Panc1 (cell line): ENCODE results near the gene EXOC8. TPM values are rescaled to one million over a fixed set of nuclear protein-coding genes. Genes with fewer than 3 reads are reported as not detected.
A peak's percentile ranks its signal among the peaks of the same experiment; 100 is the strongest.

Source experiments
- ATAC-seq: fragments of 200-7000 bp; cut with Tn5 transposase; 2 replicates; pipeline ENCODE4 v1.9.1; 2020; ENCODE audit warnings: mild to moderate bottlenecking, moderate library complexity
- BruUV-seq: library from RNA; stranded (reverse); fragments of 400-500 nt; replicated peaks from 2 replicates; lab custom pipeline; 2021; lab: Mats Ljungman, UMichigan
- CTCF ChIA-PET: fragments of 300-600 bp; sonication (Branson Sonifier 250); formaldehyde crosslinking; loops from one replicate; lab custom pipeline; 2022; ENCODE audit warnings: antibody characterized with exemption; lab: Charles Lee
- POLR2A ChIA-PET: fragments of 300-600 bp; sonication (Branson Sonifier 250); formaldehyde crosslinking; loops from one replicate; lab custom pipeline; 2022; ENCODE audit warnings: antibody characterized with exemption; lab: Charles Lee
- DNase-seq: peaks from one replicate; pipeline ENCODE4 v3.0.0-alpha.2; 2010; ENCODE audit warnings: low read depth, low spot score
- H3K27ac ChIP-seq: 2 replicates; pipeline ENCODE4 v1.5.1; 2011; ENCODE audit warnings: mild to moderate bottlenecking, low read length, inconsistent platforms
- H3K27me3 ChIP-seq: fragments of 200-500 bp; sonication (Bioruptor generic); 2 replicates; pipeline ENCODE4 v1.6.0; 2014; ENCODE audit warnings: low read length, inconsistent platforms; ENCODE audit not compliant: control insufficient read depth, insufficient read depth
- H3K36me3 ChIP-seq: fragments of 200-500 bp; sonication (Bioruptor generic); 2 replicates; pipeline ENCODE4 v1.5.1; 2014; ENCODE audit warnings: inconsistent platforms, mild to moderate bottlenecking, low read length, moderate library complexity; ENCODE audit not compliant: control insufficient read depth, insufficient read depth
- H3K4me1 ChIP-seq: 2 replicates; pipeline ENCODE4 v1.5.1; 2011; ENCODE audit warnings: inconsistent platforms, mild to moderate bottlenecking, low read length, moderate library complexity; ENCODE audit not compliant: control insufficient read depth, insufficient read depth
- H3K4me3 ChIP-seq, 2 experiments: 2 replicates each; pipeline ENCODE4 v1.5.1; 2011 to 2012; ENCODE audit warnings: low read depth in 2 of 2, low read length in 2 of 2, mild to moderate bottlenecking in 2 of 2, inconsistent platforms in 1 of 2, moderate library complexity in 1 of 2
- H3K9me3 ChIP-seq: fragments of 200-500 bp; sonication (Bioruptor generic); 2 replicates; pipeline ENCODE4 v1.5.1; 2014; ENCODE audit warnings: low read depth, mild to moderate bottlenecking, inconsistent platforms, low read length, moderate library complexity; ENCODE audit not compliant: control insufficient read depth, insufficient read depth
- CTCF ChIP-seq: fragments of 450-650 bp; IDR thresholded peaks from 2 replicates; pipeline ENCODE4 v1.5.1; 2017; ENCODE audit warnings: mild to moderate bottlenecking
- POLR2AphosphoS5 ChIP-seq: IDR thresholded peaks from 2 replicates; pipeline ENCODE4 v1.6.1; 2012; ENCODE audit warnings: mild to moderate bottlenecking, low read depth, low read length, moderate library complexity
- REST ChIP-seq, 2 experiments: IDR thresholded peaks; 2 replicates each; pipeline ENCODE4 v1.6.1; 2011 to 2012; ENCODE audit warnings: low read depth in 2 of 2, control low read depth in 1 of 2, low read length in 1 of 2, mild to moderate bottlenecking in 1 of 2, moderate library complexity in 1 of 2; ENCODE audit not compliant: insufficient read depth in 1 of 2
- SIN3A ChIP-seq: IDR thresholded peaks from 2 replicates; pipeline ENCODE4 v1.6.1; 2012; ENCODE audit warnings: low read depth, mild to moderate bottlenecking, low read length, moderate library complexity, borderline replicate concordance; ENCODE audit not compliant: insufficient read depth
- TCF7L2 ChIP-seq: IDR thresholded peaks from 2 replicates; pipeline ENCODE4 v1.6.1; 2011; ENCODE audit warnings: mild to moderate bottlenecking, low read depth, low read length, inconsistent platforms
- in situ Hi-C: cut with HindIII; loops from 2 replicates; pipeline ENCODE4 v1.10.0; 2016; ENCODE audit warnings: low sequenced_read_pairs, low pct_unique_long_range_greater_than_20kb
- intact Hi-C: fragments of 100-400 bp; cut with micrococcal nuclease; formaldehyde crosslinking; loops from one replicate; pipeline ENCODE4 v1.10.0; 2022; ENCODE audit not compliant: unreplicated experiment
- total RNA-seq: library from RNA; stranded (reverse); gene quantifications from one replicate; pipeline ENCODE4 v1.2.1, GENCODE V29; 2021; ENCODE audit not compliant: unreplicated experiment

EXOC8 gene
- total RNA-seq, 1 experiment from 2014 or later = 14.0 TPM

GRCh38 chr1:231338270-231339128 lies 847 bp upstream of the EXOC8 start, which contains the start of gene SPRTN:
Gene SPRTN, plus strand, starts transcription at chr1:231338293. Its CDS starts 91 bp downstream, at chr1:231338384.
- in situ Hi-C loops (no loop called here), intact Hi-C loops (loop anchor here (10.0 kb wide), 1 partner anchor 94 kb away; the partner anchor contains the start of gene GNPAT)
- Histone ChIP-seq H3K27ac (peak within 1 kb of the TSS; percentile 97), H3K27me3 (no peaks in the 10 kb centered on the region), H3K9me3 (no peaks in the 10 kb centered on the region), H3K4me3 (peak within 1 kb of the TSS; percentile 65 to 93), H3K36me3 (peaks cover 9% of the 10 kb centered on the region), H3K4me1 (peaks cover 13% of the 10 kb centered on the region)
- TF ChIP-seq SIN3A (no peak), CTCF (no peak), REST (IDR thresholded peaks at IDR 0.05; ENCODE audit: insufficient read depth in 1 of 2, low read depth in 2 of 2, low read length in 1 of 2) (no peak), TCF7L2 (no peak), POLR2AphosphoS5 (no peak)
- no peak for DNase-seq
- ChIA-PET POLR2A (interaction anchor here (0.6 to 0.9 kb wide), 2 partner anchors 207 to 1047 kb away, joined by 3 to 4 read pairs; no protein-coding TSS in a partner anchor), CTCF (interaction anchor here (0.5 to 0.8 kb wide), 3 partner anchors 24 to 508 kb away, joined by 3 to 5 read pairs (median 3); no protein-coding TSS in a partner anchor)
- ATAC-seq = peak; percentile 85; the same call in 1 of the 2 replicates
- TSS peak; percentile 93 for BruUV-seq

- POLR2A ChIA-PET = no interaction called here
- CTCF ChIA-PET = interaction anchor here (0.8 kb wide), 1 partner anchor 23 kb away, joined by 3 read pairs; no protein-coding TSS in a partner anchor
Measured at GRCh38 chr1:231337043-231337471, 595 bp downstream of the EXOC8 start.

More at GRCh38 chr1:231337043-231337471, 595 bp downstream of the EXOC8 start:
- Histone ChIP-seq H3K4me3 (peak overlapping the region; percentile 65 to 93), H3K4me1 (peaks cover 19% of the 10 kb centered on the region), H3K9me3 (no peaks in the 10 kb centered on the region), H3K27ac (peak overlapping the region; percentile 97), H3K36me3 (peaks cover 9% of the 10 kb centered on the region), H3K27me3 (no peaks in the 10 kb centered on the region)
- in situ Hi-C loops = no loop called here
- DNase-seq = no peak
- ATAC-seq = peak; percentile 9
- TF ChIP-seq TCF7L2 (no peak), SIN3A (no peak; the same call in 1 of the 2 replicates), POLR2AphosphoS5 (no peak), REST (IDR thresholded peaks at IDR 0.05; ENCODE audit: insufficient read depth in 1 of 2, low read depth in 2 of 2, low read length in 1 of 2) (no peak), CTCF (no peak)
- intact Hi-C loops = loop anchor here (10.0 kb wide), 1 partner anchor 92 kb away; the partner anchor contains the start of gene GNPAT
- BruUV-seq = no TSS peak
